H1 (cell line): Measurements from ENCODE around the gene CTF1. TPM values are rescaled to one million over a fixed set of nuclear protein-coding genes. Genes with fewer than 3 reads are reported as not detected.

Experiments
- ATF2 ChIP-seq: IDR thresholded peaks from 2 replicates; pipeline ENCODE4 v1.6.1; 2012; ENCODE audit warnings: low read length, inconsistent platforms
- CREB1 ChIP-seq: IDR thresholded peaks from 2 replicates; pipeline ENCODE4 v1.6.1; 2012; ENCODE audit warnings: inconsistent platforms
- FOSL1 ChIP-seq: IDR thresholded peaks from 2 replicates; pipeline ENCODE4 v1.6.1; 2011; ENCODE audit warnings: mild to moderate bottlenecking, low read depth, low read length, moderate library complexity; ENCODE audit not compliant: insufficient read depth
- JUN ChIP-seq: IDR thresholded peaks from 2 replicates; pipeline ENCODE4 v1.6.1; 2011; ENCODE audit warnings: low read depth, mild to moderate bottlenecking, improper control_type of control experiment, low read length
- RFX5 ChIP-seq: IDR thresholded peaks from 2 replicates; pipeline ENCODE4 v1.6.1; 2011; ENCODE audit warnings: low read depth, low read length, improper control_type of control experiment, borderline replicate concordance
- RXRA ChIP-seq: IDR thresholded peaks from 2 replicates; pipeline ENCODE4 v1.6.1; 2011; ENCODE audit warnings: low read depth, mild to moderate bottlenecking, low read length, moderate library complexity; ENCODE audit not compliant: insufficient read depth
- polyA plus RNA-seq, 7 experiments: library from polyadenylated mRNA; depleted of rRNA in 3 of 7; stranded (reverse) in 5 of 7; unstranded in 2 of 7; fragments of >200 nt in 5 of 7; fragments of 200-250 nt in 2 of 7; gene quantifications; 1 replicate in 5 of 7; 2 replicates in 1 of 7; 4 replicates in 1 of 7; pipeline versions ENCODE4 v1.2.1 to v1.2.3, GENCODE V29; 2011 to 2013; ENCODE audit warnings: missing spikeins in 2 of 7, mixed read lengths in 2 of 7
- total RNA-seq: library from RNA; stranded (reverse); fragmentation: NEBNext Ultra II Directional; extraction: Animal tissue kit (Norgen Biotek cat#: 25700); gene quantifications from 2 replicates; pipeline ENCODE4 v1.2.1, GENCODE V29; 2021

The CTF1 gene
- total and polyA plus RNA-seq, 2 of the 8 experiments (the other 6 are each of a cell fraction or from before 2014, with no cell fraction given) = 0.97 to 3.4 TPM

- TF ChIP-seq ATF2 = no peak
- no peak for TF ChIP-seq JUN
- no peak for TF ChIP-seq CREB1
- TF ChIP-seq RXRA = no peak
- no peak for TF ChIP-seq RFX5
- no peak for TF ChIP-seq FOSL1
Measured at GRCh38 chr16:30895627-30896260, 670 bp upstream of the CTF1 start (continued).
